Osteoblast (primary cell): ENCODE results near the gene DOK7. TPM values are rescaled to one million over a fixed set of nuclear protein-coding genes. Genes with fewer than 3 reads are reported as not detected.

Source experiments
- DNase-seq: peaks from one replicate; pipeline ENCODE4 v3.0.0; 2011; ENCODE audit warnings: low spot score, mixed read lengths; ENCODE audit not compliant: insufficient read length; ENCODE audit errors: missing footprints
- H2AFZ ChIP-seq: 2 replicates; pipeline ENCODE4 v1.6.0; 2011; ENCODE audit warnings: mild to moderate bottlenecking, low read length
- H3K27ac ChIP-seq: 2 replicates; pipeline ENCODE4 v1.5.1; 2011; ENCODE audit warnings: mild to moderate bottlenecking, low read depth, low read length, moderate library complexity
- H3K27me3 ChIP-seq: 2 replicates; pipeline ENCODE4 v1.6.0; 2012; ENCODE audit warnings: mild to moderate bottlenecking, control low read depth, inconsistent platforms, low read length, moderate library complexity; ENCODE audit not compliant: insufficient read depth
- H3K36me3 ChIP-seq: 2 replicates; pipeline ENCODE4 v1.5.1; 2011; ENCODE audit warnings: mild to moderate bottlenecking, low read length, control low read depth, moderate library complexity; ENCODE audit not compliant: insufficient read depth
- H3K4me1 ChIP-seq: 2 replicates; pipeline ENCODE4 v1.5.1; 2011; ENCODE audit warnings: mild to moderate bottlenecking, low read length, control low read depth, moderate library complexity; ENCODE audit not compliant: insufficient read depth
- H3K4me2 ChIP-seq: 2 replicates; pipeline ENCODE4 v1.6.0; 2011; ENCODE audit warnings: mild to moderate bottlenecking, low read length; ENCODE audit not compliant: insufficient read depth
- H3K4me3 ChIP-seq: fragments of 200-600 bp; sonication (generic); 3 replicates; pipeline ENCODE4 v1.5.1; 2012; ENCODE audit warnings: mild to moderate bottlenecking, low read length, inconsistent platforms; ENCODE audit not compliant: insufficient read depth
- H3K79me2 ChIP-seq: 2 replicates; pipeline ENCODE4 v1.6.0; 2012; ENCODE audit warnings: mild to moderate bottlenecking, low read length, control low read depth, inconsistent platforms; ENCODE audit not compliant: insufficient read depth
- H3K9me3 ChIP-seq: 2 replicates; pipeline ENCODE4 v1.5.1; 2011; ENCODE audit warnings: low read depth, low read length, control low read depth
- H4K20me1 ChIP-seq: 2 replicates; pipeline ENCODE4 v1.6.0; 2012; ENCODE audit warnings: mild to moderate bottlenecking, low read length, control low read depth; ENCODE audit not compliant: insufficient read depth
- total RNA-seq: library from RNA; depleted of rRNA; stranded (reverse); fragments of >200 nt; gene quantifications from 2 replicates; pipeline ENCODE4 v1.2.3, GENCODE V29; 2012
- TF ChIP-seq, protein P1 (sequence below): IDR thresholded peaks from 2 replicates; pipeline ENCODE4 v1.5.1; 2011; ENCODE audit warnings: mild to moderate bottlenecking, low read depth, low read length, moderate library complexity; ENCODE audit errors: extremely low read depth

Gene DOK7
- total RNA-seq, 1 donor: not detected

DNA sequence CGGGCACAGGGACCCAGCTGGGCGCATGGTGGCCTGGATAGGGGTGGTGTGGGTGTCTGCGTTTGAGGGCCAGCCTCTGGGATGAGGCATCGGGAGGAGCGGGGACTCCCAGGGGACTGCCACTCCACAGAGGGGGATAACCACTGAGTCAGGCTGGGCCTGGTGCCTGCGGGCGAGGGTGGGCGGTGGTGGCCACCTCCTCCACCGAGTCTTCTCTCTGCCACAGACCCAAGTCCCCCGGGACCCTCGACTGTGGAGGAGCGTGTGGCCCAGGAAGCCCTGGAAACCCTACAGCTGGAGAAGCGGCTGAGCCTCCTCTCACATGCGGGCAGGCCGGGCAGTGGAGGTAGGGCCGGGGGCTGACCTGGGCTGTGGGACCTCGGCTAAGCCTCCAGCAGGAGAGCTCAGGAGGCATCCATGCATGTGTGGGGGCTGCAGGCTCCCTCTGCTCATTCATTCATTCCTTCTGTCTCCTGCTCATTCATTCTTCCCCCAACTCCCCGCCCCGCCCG lies 26.4 kb downstream of the DOK7 start:
- Histone ChIP-seq H3K4me2 (no peak overlapping the region), H3K4me3 (peak overlapping the region; percentile 10), H3K4me1 (peaks cover 33% of the 10 kb centered on the region), H3K9me3 (no peaks in the 10 kb centered on the region), H3K79me2 (no peaks in the 10 kb centered on the region), H4K20me1 (no peaks in the 10 kb centered on the region), H3K36me3 (no peaks in the 10 kb centered on the region), H2AFZ (no peak overlapping the region), H3K27me3 (peaks cover 3% of the 10 kb centered on the region), H3K27ac (no peak overlapping the region)
- peak; percentile 96 for DNase-seq
- TF ChIP-seq, protein P1, sequence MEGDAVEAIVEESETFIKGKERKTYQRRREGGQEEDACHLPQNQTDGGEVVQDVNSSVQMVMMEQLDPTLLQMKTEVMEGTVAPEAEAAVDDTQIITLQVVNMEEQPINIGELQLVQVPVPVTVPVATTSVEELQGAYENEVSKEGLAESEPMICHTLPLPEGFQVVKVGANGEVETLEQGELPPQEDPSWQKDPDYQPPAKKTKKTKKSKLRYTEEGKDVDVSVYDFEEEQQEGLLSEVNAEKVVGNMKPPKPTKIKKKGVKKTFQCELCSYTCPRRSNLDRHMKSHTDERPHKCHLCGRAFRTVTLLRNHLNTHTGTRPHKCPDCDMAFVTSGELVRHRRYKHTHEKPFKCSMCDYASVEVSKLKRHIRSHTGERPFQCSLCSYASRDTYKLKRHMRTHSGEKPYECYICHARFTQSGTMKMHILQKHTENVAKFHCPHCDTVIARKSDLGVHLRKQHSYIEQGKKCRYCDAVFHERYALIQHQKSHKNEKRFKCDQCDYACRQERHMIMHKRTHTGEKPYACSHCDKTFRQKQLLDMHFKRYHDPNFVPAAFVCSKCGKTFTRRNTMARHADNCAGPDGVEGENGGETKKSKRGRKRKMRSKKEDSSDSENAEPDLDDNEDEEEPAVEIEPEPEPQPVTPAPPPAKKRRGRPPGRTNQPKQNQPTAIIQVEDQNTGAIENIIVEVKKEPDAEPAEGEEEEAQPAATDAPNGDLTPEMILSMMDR: no peak

DNA sequence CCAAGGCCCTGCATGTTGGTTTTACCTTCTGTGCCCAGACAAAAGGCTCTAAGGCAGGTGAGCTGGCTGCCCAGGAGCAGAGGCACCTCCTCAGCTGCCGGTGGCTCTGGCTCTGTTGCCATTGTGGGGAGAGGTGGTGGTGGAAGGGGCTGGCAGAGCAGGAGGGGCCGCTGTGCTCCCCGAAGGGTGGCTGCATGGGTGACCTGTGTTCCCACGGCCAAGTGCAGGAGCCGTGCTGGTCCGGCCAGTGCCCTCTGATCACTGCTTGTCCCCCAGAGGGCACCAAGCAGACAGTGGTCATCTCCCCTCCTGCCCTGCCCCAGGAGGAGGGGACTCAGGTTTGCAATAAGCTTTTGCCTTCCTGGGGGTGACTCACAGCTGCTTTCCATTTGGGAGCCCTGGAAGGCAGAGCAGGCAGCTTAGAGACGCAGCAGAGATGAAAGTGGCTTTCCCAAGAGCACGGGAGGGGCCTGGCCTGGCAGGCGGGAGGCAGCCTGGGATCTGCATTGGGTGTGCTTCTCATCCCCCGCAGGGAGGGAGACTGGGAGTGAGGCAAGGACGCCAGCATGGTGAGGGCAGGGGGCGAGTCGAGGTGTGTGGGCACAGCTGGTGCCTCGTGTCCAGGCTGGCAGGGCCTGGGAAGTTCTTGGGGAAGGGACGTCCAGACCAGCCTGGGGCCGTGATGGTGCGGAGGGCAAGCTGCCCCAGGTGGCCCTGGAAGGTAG lies 28.7 kb downstream of the DOK7 start:
- Histone ChIP-seq H4K20me1 (peaks cover 4% of the 10 kb centered on the region), H3K4me1 (peaks cover 24% of the 10 kb centered on the region), H3K27ac (peak overlapping the region; percentile 48), H2AFZ (no peak overlapping the region), H3K4me2 (peak overlapping the region; percentile 65), H3K27me3 (peaks cover 3% of the 10 kb centered on the region), H3K36me3 (no peaks in the 10 kb centered on the region), H3K79me2 (no peaks in the 10 kb centered on the region), H3K4me3 (no peak overlapping the region), H3K9me3 (no peaks in the 10 kb centered on the region)
- peak; percentile 96 for DNase-seq
- TF ChIP-seq, protein P1: no peak

DNA sequence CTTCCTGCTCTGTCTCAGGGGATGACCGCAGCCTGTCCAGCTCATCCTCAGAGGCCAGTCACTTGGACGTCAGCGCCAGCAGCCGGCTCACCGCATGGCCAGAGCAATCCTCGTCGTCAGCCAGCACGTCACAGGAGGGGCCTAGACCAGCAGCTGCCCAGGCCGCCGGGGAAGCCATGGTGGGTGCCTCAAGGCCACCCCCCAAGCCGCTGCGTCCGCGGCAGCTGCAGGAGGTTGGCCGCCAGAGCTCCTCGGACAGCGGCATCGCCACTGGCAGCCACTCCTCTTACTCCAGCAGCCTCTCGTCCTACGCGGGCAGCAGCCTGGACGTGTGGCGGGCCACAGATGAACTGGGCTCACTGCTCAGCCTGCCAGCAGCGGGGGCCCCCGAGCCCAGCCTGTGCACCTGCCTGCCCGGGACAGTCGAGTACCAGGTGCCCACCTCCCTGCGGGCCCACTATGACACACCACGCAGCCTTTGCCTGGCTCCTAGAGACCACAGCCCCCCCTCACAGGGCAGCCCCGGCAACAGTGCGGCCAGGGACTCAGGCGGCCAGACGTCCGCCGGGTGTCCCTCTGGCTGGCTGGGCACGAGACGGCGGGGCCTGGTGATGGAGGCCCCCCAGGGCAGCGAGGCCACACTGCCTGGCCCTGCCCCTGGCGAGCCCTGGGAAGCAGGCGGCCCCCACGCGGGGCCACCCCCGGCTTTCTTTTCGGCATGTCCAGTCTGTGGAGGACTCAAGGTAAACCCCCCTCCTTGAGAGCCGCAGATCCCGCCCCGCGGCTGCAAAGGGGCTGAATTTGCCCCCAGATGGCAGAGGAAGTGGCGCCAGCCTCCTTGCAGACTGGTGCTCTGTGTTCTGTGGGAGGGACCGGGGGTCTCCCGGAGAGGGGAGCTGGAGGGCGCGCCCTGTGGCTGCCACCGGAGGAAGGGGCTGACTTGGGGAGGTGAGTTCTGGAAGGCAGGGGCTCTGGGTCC lies 29.9 kb downstream of the DOK7 start:
- peak; percentile 94 for DNase-seq
- no peaks in the 10 kb centered on the region for H3K79me2 ChIP-seq
- TF ChIP-seq, protein P1: no peak
- H3K36me3 ChIP-seq: no peaks in the 10 kb centered on the region
- no peaks in the 10 kb centered on the region for H3K9me3 ChIP-seq
- no peak overlapping the region for H3K4me2 ChIP-seq
- no peak overlapping the region for H3K4me3 ChIP-seq
- peak overlapping the region; percentile 48 for H3K27ac ChIP-seq
- H2AFZ ChIP-seq: no peak overlapping the region
- peaks cover 4% of the 10 kb centered on the region for H4K20me1 ChIP-seq
- H3K4me1 ChIP-seq: peaks cover 24% of the 10 kb centered on the region
- peaks cover 3% of the 10 kb centered on the region for H3K27me3 ChIP-seq
